Measurements from ENCODE around the gene LRP1.

LRP1 gene

GRCh38 chr12:57131896-57132744 is 3.8 kb downstream of the LRP1 start:
- no peak overlapping the region for H3K4me3 Mint-ChIP-seq
- peaks cover 23% of the 10 kb centered on the region for H3K27me3 Mint-ChIP-seq (ENCODE audit: low read depth)
- H3K27ac Mint-ChIP-seq: no peak overlapping the region
- H3K9me3 Mint-ChIP-seq: no peaks in the 10 kb centered on the region
- no peaks in the 10 kb centered on the region for H3K36me3 Mint-ChIP-seq (ENCODE audit: low read depth)
- no peak for DNase-seq (ENCODE audit: low spot score)
- peaks cover 7% of the 10 kb centered on the region for H3K4me1 Mint-ChIP-seq (ENCODE audit: low read depth)

- H3K4me1 Mint-ChIP-seq (ENCODE audit: low read depth): peaks cover 4% of the 10 kb centered on the region
- no peak overlapping the region for H3K4me3 Mint-ChIP-seq
- no peak for DNase-seq (ENCODE audit: low spot score)
- H3K36me3 Mint-ChIP-seq (ENCODE audit: low read depth): no peaks in the 10 kb centered on the region
- H3K27me3 Mint-ChIP-seq (ENCODE audit: low read depth): peaks cover 20% of the 10 kb centered on the region
- H3K9me3 Mint-ChIP-seq: no peaks in the 10 kb centered on the region
- no peak overlapping the region for H3K27ac Mint-ChIP-seq
Measured at GRCh38 chr12:57133013-57133569, 4.8 kb downstream of the LRP1 start.

DNA sequence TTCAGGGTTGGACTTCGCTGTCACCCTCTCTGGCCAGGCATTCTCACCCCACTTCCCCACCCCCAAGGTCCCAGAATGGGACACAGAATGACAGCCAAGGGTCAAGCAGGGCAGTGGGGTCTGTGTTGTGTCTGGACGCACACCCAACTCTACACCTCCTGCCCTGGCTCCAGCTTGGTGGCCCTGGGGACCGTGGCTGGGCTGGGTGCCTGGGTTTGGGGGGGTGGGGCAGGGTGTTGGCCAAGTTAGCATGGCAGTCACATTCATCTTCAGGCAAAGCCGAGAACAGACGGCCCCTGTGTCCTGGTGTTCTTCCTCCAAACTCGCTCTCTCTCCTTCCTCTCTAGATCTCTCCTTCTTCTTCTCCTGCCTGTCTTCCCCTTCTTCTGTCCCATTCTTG is 5.6 kb downstream of the LRP1 start:
- no peak for DNase-seq (ENCODE audit: low spot score)
- Mint-ChIP-seq H3K9me3 (no peaks in the 10 kb centered on the region), H3K4me1 (ENCODE audit: low read depth) (peaks cover 4% of the 10 kb centered on the region), H3K4me3 (no peak overlapping the region), H3K27me3 (ENCODE audit: low read depth) (peaks cover 20% of the 10 kb centered on the region), H3K27ac (no peak overlapping the region), H3K36me3 (ENCODE audit: low read depth) (no peaks in the 10 kb centered on the region)

GRCh38 chr12:57134949-57135348 is 6.7 kb downstream of the LRP1 start:
- no peak for DNase-seq (ENCODE audit: low spot score)
- H3K36me3 Mint-ChIP-seq (ENCODE audit: low read depth): no peaks in the 10 kb centered on the region
- H3K27ac Mint-ChIP-seq: no peak overlapping the region
- peaks cover 15% of the 10 kb centered on the region for H3K27me3 Mint-ChIP-seq (ENCODE audit: low read depth)
- H3K4me3 Mint-ChIP-seq: no peak overlapping the region
- no peaks in the 10 kb centered on the region for H3K9me3 Mint-ChIP-seq
- peaks cover under 1% of the 10 kb centered on the region for H3K4me1 Mint-ChIP-seq (ENCODE audit: low read depth)

GRCh38 chr12:57135527-57136326 is 7.4 kb downstream of the LRP1 start:
- peaks cover 9% of the 10 kb centered on the region for H3K27me3 Mint-ChIP-seq (ENCODE audit: low read depth)
- H3K9me3 Mint-ChIP-seq: no peaks in the 10 kb centered on the region
- H3K4me3 Mint-ChIP-seq: no peak overlapping the region
- H3K4me1 Mint-ChIP-seq (ENCODE audit: low read depth): no peaks in the 10 kb centered on the region
- H3K27ac Mint-ChIP-seq: no peak overlapping the region
- DNase-seq (ENCODE audit: low spot score): no peak
- H3K36me3 Mint-ChIP-seq (ENCODE audit: low read depth): no peaks in the 10 kb centered on the region

- no peaks in the 10 kb centered on the region for H3K4me1 Mint-ChIP-seq (ENCODE audit: low read depth)
- DNase-seq (ENCODE audit: low spot score): no peak
- no peaks in the 10 kb centered on the region for H3K27me3 Mint-ChIP-seq (ENCODE audit: low read depth)
- no peaks in the 10 kb centered on the region for H3K36me3 Mint-ChIP-seq (ENCODE audit: low read depth)
- no peak overlapping the region for H3K4me3 Mint-ChIP-seq
- no peak overlapping the region for H3K27ac Mint-ChIP-seq
- no peaks in the 10 kb centered on the region for H3K9me3 Mint-ChIP-seq
Measured at GRCh38 chr12:57138526-57139272, 10.4 kb downstream of the LRP1 start.

DNA sequence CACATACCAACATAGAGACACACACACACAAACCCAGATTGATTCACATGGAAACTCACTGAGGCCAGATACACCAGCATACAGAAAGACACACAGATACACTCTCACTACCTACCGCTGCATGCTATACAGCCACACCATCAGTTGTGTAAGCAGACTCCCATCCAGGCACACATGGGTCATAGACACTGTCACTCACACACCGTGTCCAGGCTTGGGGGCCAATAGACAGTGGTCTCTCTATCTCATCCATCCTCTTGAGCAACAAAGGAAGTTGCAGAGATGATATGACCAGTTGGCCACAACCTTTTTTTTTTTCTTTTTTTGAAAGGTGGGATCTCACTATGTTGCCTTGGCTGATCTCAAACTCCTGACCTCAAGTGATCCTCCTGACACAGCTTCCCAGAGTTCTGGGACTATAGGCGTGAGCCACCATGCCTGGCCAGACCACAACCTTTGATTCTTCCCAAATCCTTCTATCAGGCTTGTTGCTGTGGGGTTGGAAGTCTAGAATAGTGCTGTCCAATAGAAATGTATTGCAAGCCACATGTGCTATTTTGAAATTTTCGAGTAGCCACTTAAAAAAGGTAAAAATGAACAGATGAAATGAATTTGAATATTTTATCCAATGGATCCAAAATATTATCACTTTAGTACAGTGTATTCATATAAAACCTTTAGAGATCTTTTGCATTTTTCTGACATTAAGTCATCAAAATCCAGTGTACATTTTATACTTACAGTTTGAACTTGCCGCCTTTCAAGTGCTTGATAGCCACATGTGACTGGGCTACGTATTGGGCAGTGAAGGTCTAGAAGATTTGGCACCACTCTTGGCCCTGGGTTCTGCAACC is 11.7 kb downstream of the LRP1 start:
- no peak for DNase-seq (ENCODE audit: low spot score)
- H3K27me3 Mint-ChIP-seq (ENCODE audit: low read depth): no peaks in the 10 kb centered on the region
- no peak overlapping the region for H3K4me3 Mint-ChIP-seq
- no peaks in the 10 kb centered on the region for H3K36me3 Mint-ChIP-seq (ENCODE audit: low read depth)
- no peaks in the 10 kb centered on the region for H3K9me3 Mint-ChIP-seq
- no peak overlapping the region for H3K27ac Mint-ChIP-seq
- H3K4me1 Mint-ChIP-seq (ENCODE audit: low read depth): no peaks in the 10 kb centered on the region

DNA sequence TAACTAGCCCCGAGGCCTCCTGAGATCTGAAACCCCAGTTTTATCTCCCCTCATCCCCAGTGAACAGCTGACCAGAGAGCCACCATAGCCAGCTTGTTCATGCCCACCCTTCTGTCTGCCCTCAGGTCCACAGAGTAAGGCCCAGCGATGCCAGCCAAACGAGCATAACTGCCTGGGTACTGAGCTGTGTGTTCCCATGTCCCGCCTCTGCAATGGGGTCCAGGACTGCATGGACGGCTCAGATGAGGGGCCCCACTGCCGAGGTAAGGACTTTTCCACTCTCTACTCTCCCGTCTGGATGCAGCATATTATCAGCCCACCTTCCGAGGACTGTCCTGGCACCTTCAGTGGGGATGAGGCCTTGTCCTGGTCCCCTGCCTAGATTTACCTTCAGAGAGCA is 13.0 kb downstream of the LRP1 start:
- DNase-seq (ENCODE audit: low spot score): no peak
- Mint-ChIP-seq H3K27ac (no peak overlapping the region), H3K4me3 (no peak overlapping the region), H3K4me1 (ENCODE audit: low read depth) (no peaks in the 10 kb centered on the region), H3K9me3 (no peaks in the 10 kb centered on the region), H3K27me3 (ENCODE audit: low read depth) (no peaks in the 10 kb centered on the region), H3K36me3 (ENCODE audit: low read depth) (no peaks in the 10 kb centered on the region)

DNA sequence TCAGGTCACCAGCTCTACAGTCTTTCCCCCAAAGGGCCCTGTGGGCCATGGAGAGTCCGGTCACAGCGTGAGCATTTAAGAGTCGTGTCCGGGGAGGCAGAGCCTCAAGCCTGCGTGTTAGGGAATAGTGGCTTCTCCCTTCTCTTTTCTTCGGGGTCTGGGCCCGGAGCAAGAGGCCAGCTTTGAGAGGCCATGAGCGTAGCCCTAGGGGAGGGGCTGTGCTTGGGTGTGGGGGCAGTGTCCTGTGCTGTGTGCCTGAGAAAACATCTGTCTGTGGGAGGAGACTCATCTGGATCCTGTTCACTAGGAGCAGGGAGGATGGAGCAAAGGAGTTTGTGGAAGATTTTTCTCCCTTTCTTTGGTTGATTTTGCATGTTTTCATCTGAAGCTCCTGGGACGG is 13.8 kb downstream of the LRP1 start:
- no peak for DNase-seq (ENCODE audit: low spot score)
- no peaks in the 10 kb centered on the region for H3K27me3 Mint-ChIP-seq (ENCODE audit: low read depth)
- H3K36me3 Mint-ChIP-seq (ENCODE audit: low read depth): no peaks in the 10 kb centered on the region
- no peaks in the 10 kb centered on the region for H3K4me1 Mint-ChIP-seq (ENCODE audit: low read depth)
- H3K9me3 Mint-ChIP-seq: no peaks in the 10 kb centered on the region
- H3K4me3 Mint-ChIP-seq: no peak overlapping the region
- H3K27ac Mint-ChIP-seq: no peak overlapping the region

DNA sequence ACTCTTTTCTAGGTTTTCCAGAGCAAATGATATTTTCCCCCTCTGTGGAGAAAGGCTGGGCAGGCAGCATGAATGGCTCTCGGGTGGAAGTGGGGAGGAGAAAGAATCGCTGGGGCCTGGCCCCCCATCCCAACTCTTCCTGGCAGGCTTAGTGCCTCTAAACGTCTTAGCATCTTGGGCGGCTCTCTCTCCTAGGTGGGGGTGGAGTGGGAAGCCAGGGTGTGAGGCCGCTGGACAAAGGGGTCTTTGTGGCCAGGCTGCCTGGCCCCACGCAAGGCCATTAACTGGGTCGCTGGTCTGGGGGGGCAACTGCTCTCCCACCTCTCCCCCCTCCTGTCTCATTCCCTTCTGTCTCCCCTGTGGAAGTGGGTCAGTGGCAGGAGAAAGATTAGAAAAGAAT is 14.4 kb downstream of the LRP1 start:
- Mint-ChIP-seq H3K4me1 (ENCODE audit: low read depth) (no peaks in the 10 kb centered on the region), H3K9me3 (no peaks in the 10 kb centered on the region), H3K27ac (no peak overlapping the region), H3K27me3 (ENCODE audit: low read depth) (no peaks in the 10 kb centered on the region), H3K4me3 (no peak overlapping the region), H3K36me3 (ENCODE audit: low read depth) (no peaks in the 10 kb centered on the region)
- no peak for DNase-seq (ENCODE audit: low spot score)

GRCh38 chr12:57143454-57143853 is 15.2 kb downstream of the LRP1 start:
- Mint-ChIP-seq H3K4me3 (no peak overlapping the region), H3K4me1 (ENCODE audit: low read depth) (no peaks in the 10 kb centered on the region), H3K27ac (no peak overlapping the region), H3K27me3 (ENCODE audit: low read depth) (no peaks in the 10 kb centered on the region), H3K36me3 (ENCODE audit: low read depth) (no peaks in the 10 kb centered on the region), H3K9me3 (no peaks in the 10 kb centered on the region)
- no peak for DNase-seq (ENCODE audit: low spot score)

- H3K27ac Mint-ChIP-seq: no peak overlapping the region
- no peaks in the 10 kb centered on the region for H3K4me1 Mint-ChIP-seq (ENCODE audit: low read depth)
- no peaks in the 10 kb centered on the region for H3K9me3 Mint-ChIP-seq
- no peak for DNase-seq (ENCODE audit: low spot score)
- no peaks in the 10 kb centered on the region for H3K27me3 Mint-ChIP-seq (ENCODE audit: low read depth)
- H3K4me3 Mint-ChIP-seq: no peak overlapping the region
- no peaks in the 10 kb centered on the region for H3K36me3 Mint-ChIP-seq (ENCODE audit: low read depth)
Measured at GRCh38 chr12:57145460-57146059, 17.3 kb downstream of the LRP1 start.

GRCh38 chr12:57146092-57146491 is 17.8 kb downstream of the LRP1 start:
- no peak for DNase-seq (ENCODE audit: low spot score)
- Mint-ChIP-seq H3K9me3 (no peaks in the 10 kb centered on the region), H3K36me3 (ENCODE audit: low read depth) (no peaks in the 10 kb centered on the region), H3K27ac (no peak overlapping the region), H3K4me3 (no peak overlapping the region), H3K4me1 (ENCODE audit: low read depth) (no peaks in the 10 kb centered on the region), H3K27me3 (ENCODE audit: low read depth) (no peaks in the 10 kb centered on the region)
